Measurements from ENCODE around the gene SETD7.
A peak's percentile ranks its signal among the peaks of the same experiment; 100 is the strongest.

Gene SETD7

GRCh38 chr4:139547979-139548378 is 8.0 kb downstream of the SETD7 start:
- no peak for DNase-seq

- no peak for DNase-seq
Observed at GRCh38 chr4:139540632-139541031, 15.4 kb downstream of the SETD7 start.

- no peak for DNase-seq
Observed at GRCh38 chr4:139540161-139540560, 15.9 kb downstream of the SETD7 start.

GRCh38 chr4:139537292-139537691 is 18.7 kb downstream of the SETD7 start:
- no peak for DNase-seq

GRCh38 chr4:139535871-139536234 is 20.2 kb downstream of the SETD7 start:
- DNase-seq: no peak

GRCh38 chr4:139535228-139535870 is 20.7 kb downstream of the SETD7 start:
- DNase-seq: no peak

- no peak for DNase-seq
Observed at GRCh38 chr4:139534287-139534950, 21.6 kb downstream of the SETD7 start.

GRCh38 chr4:139533511-139533910 is 22.5 kb downstream of the SETD7 start:
- DNase-seq: no peak

- peak; percentile 2 for DNase-seq
Observed at GRCh38 chr4:139532947-139533346, 23.1 kb downstream of the SETD7 start.

GRCh38 chr4:139530833-139531427 is 25.1 kb downstream of the SETD7 start:
- peak; percentile 0 for DNase-seq

GRCh38 chr4:139528377-139529005 is 27.5 kb downstream of the SETD7 start:
- no peak for DNase-seq

GRCh38 chr4:139526928-139527327 is 29.1 kb downstream of the SETD7 start:
- no peak for DNase-seq

- no peak for DNase-seq
Observed at GRCh38 chr4:139525414-139525813, 30.6 kb downstream of the SETD7 start.

GRCh38 chr4:139524062-139524631 is 31.9 kb downstream of the SETD7 start:
- DNase-seq: no peak

GRCh38 chr4:139523076-139523475 is 32.9 kb downstream of the SETD7 start:
- peak; percentile 20 for DNase-seq

GRCh38 chr4:139522457-139522856 is 33.6 kb downstream of the SETD7 start:
- DNase-seq: no peak

GRCh38 chr4:139521754-139522401 is 34.1 kb downstream of the SETD7 start:
- DNase-seq: no peak

- DNase-seq: no peak
Observed at GRCh38 chr4:139515531-139515958, 40.5 kb downstream of the SETD7 start.

GRCh38 chr4:139514382-139515059 is 41.5 kb downstream of the SETD7 start:
- DNase-seq: no peak

GRCh38 chr4:139511320-139511719 is 44.7 kb downstream of the SETD7 start:
- no peak for DNase-seq

GRCh38 chr4:139509727-139510410 is 46.1 kb downstream of the SETD7 start:
- DNase-seq: no peak
